ENCODE results near the gene ETFB. TPM values are rescaled to one million over a fixed set of nuclear protein-coding genes. Genes with fewer than 3 reads are reported as not detected.

ETFB gene
- total and polyA plus RNA-seq, 10 of the 15 experiments (the other 5 are each of a cell fraction or from before 2014, with no cell fraction given), result 15.1 to 166 (median 87.8) TPM

GRCh38 chr19:51386882-51387520 lies 20.8 kb upstream of the ETFB start:
- ChIA-PET SMC1A (ENCODE audit: uncharacterized antibody, unreplicated experiment) (no interaction called here), CTCF (interaction anchor here (0.8 kb wide), 1 partner anchor 30 kb away, joined by 3 read pairs; the partner anchor contains the start of gene SIGLEC10), RAD21 (ENCODE audit: unreplicated experiment) (no interaction called here), POLR2A (interaction anchor here (1.0 kb wide), 1 partner anchor 30 kb away, joined by 3 read pairs; the partner anchor contains the start of gene SIGLEC10)
- no peak for DNase-seq (ENCODE audit: low read depth, low spot score)
- intact Hi-C loops (cut with micrococcal nuclease; ENCODE audit: unreplicated experiment), result no loop called here
- Histone ChIP-seq H3K4me3 (no peak overlapping the region), H3K27me3 (replicated peaks in 1 of 2; ENCODE audit: control insufficient read depth in 2 of 2, insufficient read depth in 2 of 2, low read length in 1 of 2) (no peaks in the 10 kb centered on the region), H3K36me3 (ENCODE audit: control insufficient read depth in 2 of 2, insufficient read depth in 2 of 2, low read length in 1 of 2) (no peaks in the 10 kb centered on the region), H3K27ac (ENCODE audit: control insufficient read depth, insufficient read depth) (no peak overlapping the region), H4K20me1 (ENCODE audit: control insufficient read depth, insufficient read depth) (no peaks in the 10 kb centered on the region), H3K9ac (ENCODE audit: control insufficient read depth, insufficient read depth, low read length) (no peak overlapping the region), H3K4me1 (ENCODE audit: control insufficient read depth, insufficient read depth, low read length) (peaks cover 9% of the 10 kb centered on the region), H3K4me2 (ENCODE audit: control insufficient read depth, insufficient read depth) (no peak overlapping the region), H3K9me3 (replicated peaks; ENCODE audit: control insufficient read depth, insufficient read depth, low read length) (no peaks in the 10 kb centered on the region), H3K79me2 (ENCODE audit: control insufficient read depth, insufficient read depth, low read length) (no peaks in the 10 kb centered on the region), H2AFZ (ENCODE audit: control insufficient read depth, low read depth, low read length) (no peak overlapping the region)
- BruUV-seq (replicated peaks), result no TSS peak
- ATAC-seq, result no peak
- 65% methylated on average over 14 of the region's 14 CpGs for WGBS (ENCODE audit: insufficient coverage, insufficient replicate concordance, low lambda C conversion rate, missing lambda C conversion rate)
- TF ChIP-seq JUNB (IDR thresholded peaks at IDR 0.05) (no peak), TARDBP (IDR thresholded peaks at IDR 0.05; ENCODE audit: borderline replicate concordance) (no peak), RAD21 (IDR thresholded peaks at IDR 0.05; ENCODE audit: insufficient read depth, low read depth, low read length) (no peak), ZZZ3 (IDR thresholded peaks at IDR 0.05; ENCODE audit: control insufficient read depth, insufficient read length, low read depth) (no peak), ZNF622 (IDR thresholded peaks at IDR 0.05) (no peak), RELB (IDR thresholded peaks at IDR 0.05; ENCODE audit: low read depth) (no peak), GABPA (IDR thresholded peaks at IDR 0.05; ENCODE audit: low read depth) (no peak), MXI1 (IDR thresholded peaks at IDR 0.05; ENCODE audit: low read depth, low read length) (no peak), TAF1 (IDR thresholded peaks at IDR 0.05; ENCODE audit: borderline replicate concordance, low read depth, low read length) (no peak), TCF7 (IDR thresholded peaks at IDR 0.05; ENCODE audit: borderline replicate concordance) (no peak), NBN (IDR thresholded peaks at IDR 0.05) (no peak), SMAD5 (IDR thresholded peaks at IDR 0.05; ENCODE audit: low read depth) (no peak), CBX5 (IDR thresholded peaks at IDR 0.05; ENCODE audit: low read depth) (no peak), ZNF24 (IDR thresholded peaks at IDR 0.05) (no peak), STAT3 (IDR thresholded peaks at IDR 0.05; ENCODE audit: low read depth, low read length) (no peak), SMAD1 (IDR thresholded peaks at IDR 0.05; ENCODE audit: low read depth, partially characterized antibody) (no peak), ZBTB33 (IDR thresholded peaks at IDR 0.05) (no peak), NR2F1 (conservative IDR thresholded peaks at IDR 0.05) (no peak), SKIL (IDR thresholded peaks at IDR 0.05; ENCODE audit: low read depth, poor library complexity, severe bottlenecking) (no peak)
- in situ Hi-C loops (cut with MboI), result loop anchor here (25.0 kb wide), 1 partner anchor 1150 kb away; the partner anchor contains the start of gene ZNF808
- FAIRE-seq, result no peak
